Measurements from ENCODE around the gene ASB18.

The ASB18 gene

DNA sequence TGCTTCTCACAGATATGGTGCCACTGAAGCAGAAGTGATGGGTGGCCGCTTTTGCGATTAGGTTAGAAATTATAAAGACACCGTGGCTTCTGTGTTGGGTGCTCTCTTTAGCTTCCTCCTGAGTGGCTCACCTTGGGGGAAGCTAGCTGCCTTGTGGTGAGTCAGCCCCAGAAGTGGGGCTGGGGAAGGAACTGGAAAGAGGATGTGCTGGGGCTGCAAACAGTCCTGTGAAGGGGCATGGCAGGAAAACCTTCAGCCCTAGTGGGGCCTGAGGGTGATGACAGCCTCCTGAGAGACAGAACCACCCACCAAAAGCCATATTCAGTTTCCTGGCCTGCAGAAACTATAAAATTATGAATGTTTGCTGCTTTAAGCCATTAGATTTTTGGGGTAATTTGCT lies 8.9 kb upstream of the ASB18 start:
- TF ChIP-seq FOXM1 (IDR thresholded peaks at IDR 0.05; ENCODE audit: borderline replicate concordance, low read depth) (no peak), EGR1 (IDR thresholded peaks at IDR 0.05) (no peak), NFIC (IDR thresholded peaks at IDR 0.05) (no peak), EP300 (IDR thresholded peaks at IDR 0.05; ENCODE audit: borderline replicate concordance) (no peak), ZBTB7A (IDR thresholded peaks at IDR 0.05; ENCODE audit: low read depth) (no peak), TEAD4 (IDR thresholded peaks at IDR 0.05) (no peak)
- TF ChIP-seq, protein P1, sequence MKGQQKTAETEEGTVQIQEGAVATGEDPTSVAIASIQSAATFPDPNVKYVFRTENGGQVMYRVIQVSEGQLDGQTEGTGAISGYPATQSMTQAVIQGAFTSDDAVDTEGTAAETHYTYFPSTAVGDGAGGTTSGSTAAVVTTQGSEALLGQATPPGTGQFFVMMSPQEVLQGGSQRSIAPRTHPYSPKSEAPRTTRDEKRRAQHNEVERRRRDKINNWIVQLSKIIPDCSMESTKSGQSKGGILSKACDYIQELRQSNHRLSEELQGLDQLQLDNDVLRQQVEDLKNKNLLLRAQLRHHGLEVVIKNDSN (IDR thresholded peaks at IDR 0.05), result no peak
- TF ChIP-seq, protein P2, sequence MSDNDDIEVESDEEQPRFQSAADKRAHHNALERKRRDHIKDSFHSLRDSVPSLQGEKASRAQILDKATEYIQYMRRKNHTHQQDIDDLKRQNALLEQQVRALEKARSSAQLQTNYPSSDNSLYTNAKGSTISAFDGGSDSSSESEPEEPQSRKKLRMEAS (IDR thresholded peaks at IDR 0.05), result no peak

DNA sequence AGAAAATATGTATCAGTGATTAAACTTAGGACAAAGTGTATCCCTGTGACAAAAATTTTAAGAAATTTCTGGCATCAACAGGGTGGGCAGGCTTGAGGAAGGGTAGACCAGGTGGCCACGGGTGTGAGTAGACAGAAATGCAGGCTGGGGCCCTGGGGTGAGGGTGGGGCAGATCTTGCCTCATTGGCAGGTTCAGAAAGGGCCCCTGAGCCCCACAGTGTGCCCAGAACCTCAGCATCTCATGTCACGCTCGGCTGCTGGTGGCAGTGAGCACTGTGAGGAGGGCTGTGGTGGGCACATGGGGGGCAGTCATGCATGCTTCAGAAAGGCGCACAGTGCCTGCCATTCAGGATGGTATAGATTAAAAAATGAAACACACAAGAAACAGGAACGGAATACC lies 7.6 kb upstream of the ASB18 start:
- TF ChIP-seq, protein P1 (IDR thresholded peaks at IDR 0.05), result no peak
- TF ChIP-seq ZBTB7A (IDR thresholded peaks at IDR 0.05; ENCODE audit: low read depth) (no peak), FOXM1 (IDR thresholded peaks at IDR 0.05; ENCODE audit: borderline replicate concordance, low read depth) (no peak), NFIC (IDR thresholded peaks at IDR 0.05) (no peak), EGR1 (IDR thresholded peaks at IDR 0.05) (no peak), CEBPB (IDR thresholded peaks at IDR 0.05) (no peak), CREB1 (IDR thresholded peaks at IDR 0.05; ENCODE audit: low read depth) (no peak), TAF1 (IDR thresholded peaks at IDR 0.05; ENCODE audit: low read depth) (no peak), RAD21 (IDR thresholded peaks at IDR 0.05; ENCODE audit: low read depth) (no peak)
- TF ChIP-seq, protein P2 (IDR thresholded peaks at IDR 0.05), result no peak
- TF ChIP-seq, protein P3, sequence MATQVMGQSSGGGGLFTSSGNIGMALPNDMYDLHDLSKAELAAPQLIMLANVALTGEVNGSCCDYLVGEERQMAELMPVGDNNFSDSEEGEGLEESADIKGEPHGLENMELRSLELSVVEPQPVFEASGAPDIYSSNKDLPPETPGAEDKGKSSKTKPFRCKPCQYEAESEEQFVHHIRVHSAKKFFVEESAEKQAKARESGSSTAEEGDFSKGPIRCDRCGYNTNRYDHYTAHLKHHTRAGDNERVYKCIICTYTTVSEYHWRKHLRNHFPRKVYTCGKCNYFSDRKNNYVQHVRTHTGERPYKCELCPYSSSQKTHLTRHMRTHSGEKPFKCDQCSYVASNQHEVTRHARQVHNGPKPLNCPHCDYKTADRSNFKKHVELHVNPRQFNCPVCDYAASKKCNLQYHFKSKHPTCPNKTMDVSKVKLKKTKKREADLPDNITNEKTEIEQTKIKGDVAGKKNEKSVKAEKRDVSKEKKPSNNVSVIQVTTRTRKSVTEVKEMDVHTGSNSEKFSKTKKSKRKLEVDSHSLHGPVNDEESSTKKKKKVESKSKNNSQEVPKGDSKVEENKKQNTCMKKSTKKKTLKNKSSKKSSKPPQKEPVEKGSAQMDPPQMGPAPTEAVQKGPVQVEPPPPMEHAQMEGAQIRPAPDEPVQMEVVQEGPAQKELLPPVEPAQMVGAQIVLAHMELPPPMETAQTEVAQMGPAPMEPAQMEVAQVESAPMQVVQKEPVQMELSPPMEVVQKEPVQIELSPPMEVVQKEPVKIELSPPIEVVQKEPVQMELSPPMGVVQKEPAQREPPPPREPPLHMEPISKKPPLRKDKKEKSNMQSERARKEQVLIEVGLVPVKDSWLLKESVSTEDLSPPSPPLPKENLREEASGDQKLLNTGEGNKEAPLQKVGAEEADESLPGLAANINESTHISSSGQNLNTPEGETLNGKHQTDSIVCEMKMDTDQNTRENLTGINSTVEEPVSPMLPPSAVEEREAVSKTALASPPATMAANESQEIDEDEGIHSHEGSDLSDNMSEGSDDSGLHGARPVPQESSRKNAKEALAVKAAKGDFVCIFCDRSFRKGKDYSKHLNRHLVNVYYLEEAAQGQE (IDR thresholded peaks at IDR 0.05; ENCODE audit: low read depth), result no peak

DNA sequence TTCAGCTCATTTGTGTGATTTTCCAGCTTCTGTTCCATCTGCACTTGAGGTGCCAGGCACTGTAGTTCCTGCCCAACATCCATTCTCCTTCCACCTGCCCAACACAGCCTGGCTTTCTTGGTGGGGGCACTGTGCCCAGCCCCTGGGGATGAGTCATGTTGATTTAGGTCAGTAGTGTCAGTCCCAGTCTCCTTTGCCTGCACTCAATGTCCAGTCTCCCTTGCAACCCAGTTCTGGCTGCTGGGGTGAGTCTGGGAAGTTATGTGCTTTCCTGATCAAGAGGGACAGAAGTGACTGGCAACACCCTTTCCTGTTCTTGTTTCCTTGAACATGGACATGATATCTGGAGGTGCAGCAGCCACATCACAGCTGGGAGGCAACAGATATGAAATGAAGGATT lies 1.5 kb upstream of the ASB18 start:
- TF ChIP-seq CEBPB (IDR thresholded peaks at IDR 0.05), result no peak
- TF ChIP-seq TAF1 (IDR thresholded peaks at IDR 0.05; ENCODE audit: low read depth), result no peak
- TF ChIP-seq, protein P2 (IDR thresholded peaks at IDR 0.05), result no peak
- TF ChIP-seq CREB1 (IDR thresholded peaks at IDR 0.05; ENCODE audit: low read depth), result no peak
- TF ChIP-seq, protein P3 (IDR thresholded peaks at IDR 0.05; ENCODE audit: low read depth), result no peak
- TF ChIP-seq EGR1 (IDR thresholded peaks at IDR 0.05), result no peak
- TF ChIP-seq TCF12 (IDR thresholded peaks at IDR 0.05; ENCODE audit: low read depth), result no peak
- no peak for TF ChIP-seq EP300 (IDR thresholded peaks at IDR 0.05; ENCODE audit: borderline replicate concordance)
- TF ChIP-seq FOXM1 (IDR thresholded peaks at IDR 0.05; ENCODE audit: borderline replicate concordance, low read depth), result no peak
- no peak for TF ChIP-seq ZBTB7A (IDR thresholded peaks at IDR 0.05; ENCODE audit: low read depth)
- no peak for TF ChIP-seq RAD21 (IDR thresholded peaks at IDR 0.05; ENCODE audit: low read depth)
- TF ChIP-seq YY1 (IDR thresholded peaks at IDR 0.05; ENCODE audit: low read depth), result no peak

DNA sequence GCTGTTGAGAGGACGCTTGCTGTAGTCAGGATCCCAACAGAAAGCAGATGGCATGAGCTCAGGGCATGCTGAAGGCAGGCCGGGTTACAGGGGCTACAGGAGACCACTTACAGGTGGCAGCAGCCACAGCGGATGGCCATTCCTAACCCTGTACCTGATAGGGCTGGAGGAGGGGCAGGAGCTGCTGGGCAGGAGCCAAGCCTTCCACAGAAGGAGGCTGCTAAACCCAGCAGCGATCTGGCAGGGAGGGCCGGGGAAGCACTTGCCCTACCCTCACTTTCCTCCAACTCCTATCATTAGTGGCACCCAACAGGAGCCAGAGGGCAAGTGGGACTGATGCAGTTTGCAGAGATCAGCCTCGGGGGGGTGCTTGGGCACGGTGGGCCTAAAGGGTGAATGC lies 2.0 kb downstream of the ASB18 start:
- TF ChIP-seq RAD21 (IDR thresholded peaks at IDR 0.05; ENCODE audit: low read depth) (no peak), TCF12 (IDR thresholded peaks at IDR 0.05; ENCODE audit: low read depth) (no peak), CREB1 (IDR thresholded peaks at IDR 0.05; ENCODE audit: low read depth) (no peak), CEBPB (IDR thresholded peaks at IDR 0.05) (no peak), EGR1 (IDR thresholded peaks at IDR 0.05) (no peak), TAF1 (IDR thresholded peaks at IDR 0.05; ENCODE audit: low read depth) (no peak), TEAD4 (IDR thresholded peaks at IDR 0.05) (no peak), ZBTB7A (IDR thresholded peaks at IDR 0.05; ENCODE audit: low read depth) (no peak), FOXM1 (IDR thresholded peaks at IDR 0.05; ENCODE audit: borderline replicate concordance, low read depth) (no peak), NFIC (IDR thresholded peaks at IDR 0.05) (no peak), YY1 (IDR thresholded peaks at IDR 0.05; ENCODE audit: low read depth) (no peak), EP300 (IDR thresholded peaks at IDR 0.05; ENCODE audit: borderline replicate concordance) (no peak)
- TF ChIP-seq, protein P3 (IDR thresholded peaks at IDR 0.05; ENCODE audit: low read depth), result no peak
- TF ChIP-seq, protein P1 (IDR thresholded peaks at IDR 0.05), result no peak
- TF ChIP-seq, protein P2 (IDR thresholded peaks at IDR 0.05), result no peak

Data from Ishikawa (cell line).